Right renal cortex interstitium (tissue), 3 donors: ENCODE measurements around the gene PSMC3. TPM values are rescaled to one million over a fixed set of nuclear protein-coding genes. Genes with fewer than 3 reads are reported as not detected.

Experiments used
- DNase-seq, 3 donors: peaks; one replicate each; pipeline ENCODE4 v3.0.0-alpha.2; 2013; ENCODE audit warnings: low read depth in 3 of 3, low spot score in 2 of 3
- polyA plus RNA-seq, 3 donors: library from polyadenylated mRNA; unstranded; fragments of 120-200 nt; gene quantifications; one replicate each; pipeline ENCODE4 v1.2.1, GENCODE V29; 2013; ENCODE audit not compliant: insufficient read length in 3 of 3

PSMC3 gene
- polyA plus RNA-seq, 3 donors: 175 to 194 (median 176) TPM

GRCh38 chr11:47443817-47444216 lies 17.6 kb upstream of the PSMC3 start:
- no peak for DNase-seq

GRCh38 chr11:47443028-47443700 lies 16.9 kb upstream of the PSMC3 start:
- DNase-seq: no peak

GRCh38 chr11:47442514-47442913 lies 16.3 kb upstream of the PSMC3 start:
- no peak for DNase-seq

- no peak for DNase-seq
These were observed 15.2 kb upstream of the PSMC3 start for GRCh38 chr11:47441421-47441820.

GRCh38 chr11:47440054-47440476 lies 13.8 kb upstream of the PSMC3 start:
- no peak for DNase-seq

- no peak for DNase-seq
These were observed 12.5 kb upstream of the PSMC3 start for GRCh38 chr11:47438721-47439120.

GRCh38 chr11:47437746-47438418 lies 11.6 kb upstream of the PSMC3 start:
- DNase-seq: no peak

- DNase-seq: no peak
These were observed 11.0 kb upstream of the PSMC3 start for GRCh38 chr11:47437218-47437745.

- DNase-seq: no peak
These were observed 10.5 kb upstream of the PSMC3 start for GRCh38 chr11:47436726-47437125.

GRCh38 chr11:47435687-47436086 lies 9.4 kb upstream of the PSMC3 start:
- no peak for DNase-seq

- no peak for DNase-seq
These were observed 8.0 kb upstream of the PSMC3 start for GRCh38 chr11:47434011-47434786.

GRCh38 chr11:47433157-47433556 lies 6.9 kb upstream of the PSMC3 start:
- no peak for DNase-seq

GRCh38 chr11:47431356-47432083 lies 5.3 kb upstream of the PSMC3 start:
- no peak for DNase-seq

- DNase-seq: no peak
These were observed 4.3 kb upstream of the PSMC3 start for GRCh38 chr11:47430524-47430923.

- no peak for DNase-seq
These were observed 628 bp downstream of the PSMC3 start for GRCh38 chr11:47425611-47426010.

- DNase-seq: no peak
These were observed 7.6 kb downstream of the PSMC3 start for GRCh38 chr11:47418454-47419259.

- no peak for DNase-seq
These were observed 8.5 kb downstream of the PSMC3 start for GRCh38 chr11:47417712-47418111.

- no peak for DNase-seq
These were observed 10.2 kb downstream of the PSMC3 start for GRCh38 chr11:47415949-47416472.

GRCh38 chr11:47415091-47415854 lies 11.0 kb downstream of the PSMC3 start:
- DNase-seq: no peak
